Ureter (tissue), 1 donor: ENCODE results near the gene GNPNAT1. TPM values are rescaled to one million over a fixed set of nuclear protein-coding genes. Genes with fewer than 3 reads are reported as not detected.
"Not testable (repeated sequence)": the region's sequence is repeated elsewhere in the genome, so short reads cannot be mapped to it uniquely, and the experiment has no call there.

Experiments used
- DNase-seq: peaks from one replicate; pipeline ENCODE4 v3.0.0-alpha.2; 2020; ENCODE audit warnings: low spot score
- total RNA-seq: library from RNA; stranded (reverse); gene quantifications from one replicate; pipeline ENCODE4 v1.2.4, GENCODE V29; 2023
- donor health status: DM: yes; HTN: yes; CAD: no.

GNPNAT1 gene
- total RNA-seq, 1 donor from 2014 or later: 20.0 TPM

DNA sequence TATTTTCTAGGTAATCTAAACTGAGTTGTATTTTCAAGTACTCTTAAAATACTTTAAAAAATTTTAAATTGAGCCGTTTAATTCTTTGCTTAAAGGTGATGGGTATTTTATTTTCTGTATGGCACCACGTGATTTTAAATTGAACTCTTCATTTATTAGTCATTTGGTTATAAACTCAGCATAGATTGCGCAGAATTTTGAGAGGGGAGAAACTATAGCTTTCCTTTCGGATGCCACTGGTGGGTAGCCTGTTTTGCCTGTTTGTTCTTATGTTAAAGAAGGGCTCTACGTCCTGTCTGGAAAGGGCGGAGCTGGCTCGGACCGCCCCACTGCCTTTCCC, 61.9 kb downstream of the GNPNAT1 start:
- no peak for DNase-seq

DNA sequence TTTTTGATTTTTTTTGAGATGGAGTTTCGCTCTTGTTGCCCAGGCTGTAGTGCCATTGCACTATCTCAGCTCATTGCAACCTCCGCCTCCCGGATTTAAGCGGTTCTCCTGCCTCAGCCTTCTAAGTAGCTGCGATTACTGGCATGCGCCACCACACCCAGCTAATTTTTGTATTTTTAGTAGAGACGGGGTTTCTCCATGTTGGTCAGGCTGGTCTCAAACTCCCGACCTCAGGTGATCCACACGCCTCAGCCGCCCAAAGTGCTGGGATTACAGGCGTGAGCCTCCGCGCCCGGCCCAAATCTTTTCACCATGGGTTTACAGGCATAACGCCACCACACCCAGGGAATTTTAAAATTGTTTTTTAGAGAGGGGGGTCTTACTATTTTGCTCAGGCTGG, 62.4 kb downstream of the GNPNAT1 start:
- DNase-seq: not testable (repeated sequence)

DNA sequence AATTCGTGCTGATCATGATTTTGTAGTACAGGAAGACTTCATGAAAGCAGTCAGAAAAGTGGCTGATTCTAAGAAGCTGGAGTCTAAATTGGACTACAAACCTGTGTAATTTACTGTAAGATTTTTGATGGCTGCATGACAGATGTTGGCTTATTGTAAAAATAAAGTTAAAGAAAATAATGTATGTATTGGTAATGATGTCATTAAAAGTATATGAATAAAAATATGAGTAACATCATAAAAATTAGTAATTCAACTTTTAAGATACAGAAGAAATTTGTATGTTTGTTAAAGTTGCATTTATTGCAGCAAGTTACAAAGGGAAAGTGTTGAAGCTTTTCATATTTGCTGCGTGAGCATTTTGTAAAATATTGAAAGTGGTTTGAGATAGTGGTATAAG, 63.9 kb downstream of the GNPNAT1 start:
- DNase-seq: not testable (repeated sequence)

Other genes with a start within 250 kb of the GNPNAT1 start
- gene TXNDC16, start 239.1 kb downstream of the GNPNAT1 start, total RNA-seq: 4.0 TPM
- gene GPR137C, start 238.8 kb downstream of the GNPNAT1 start, total RNA-seq: 2.2 TPM
- 67.3 TPM for gene ERO1A, start 96.0 kb downstream of the GNPNAT1 start, total RNA-seq
- 82.5 TPM for gene PSMC6, start 84.4 kb downstream of the GNPNAT1 start, total RNA-seq
- gene STYX, start 61.4 kb downstream of the GNPNAT1 start, total RNA-seq: 12.8 TPM
- gene FERMT2, start 159.4 kb upstream of the GNPNAT1 start, total RNA-seq: 82.3 TPM